DND-41 (cell line): Measurements from ENCODE around the gene IMPDH1.

ENCODE experiments used
- CTCF ChIP-seq: IDR thresholded peaks from 2 replicates; pipeline ENCODE4 v1.5.1; 2012; ENCODE audit warnings: borderline replicate concordance, low read length, moderate library complexity, mild to moderate bottlenecking; ENCODE audit not compliant: poor library complexity, severe bottlenecking; ENCODE audit errors: extremely low read depth
- EZH2 ChIP-seq: IDR thresholded peaks from 3 replicates; pipeline ENCODE4 v1.6.1; 2012; ENCODE audit warnings: borderline replicate concordance, low read depth, mild to moderate bottlenecking, moderate library complexity, low read length, inconsistent platforms; ENCODE audit not compliant: severe bottlenecking

- TF ChIP-seq EZH2, result no peak
- no peak for TF ChIP-seq CTCF
Observed at GRCh38 chr7:128398841-128399135, 11.0 kb downstream of the IMPDH1 start.
